ENCODE data around the gene TRPM7. TPM values are rescaled to one million over a fixed set of nuclear protein-coding genes. Genes with fewer than 3 reads are reported as not detected.

TRPM7 gene
- total RNA-seq, 1 donor from 2014 or later, result 16.8 TPM

- TF ChIP-seq CTCF (conservative IDR thresholded peaks at IDR 0.05; ENCODE audit: low read depth, low read length), result no peak
- H3K4me3 ChIP-seq (ENCODE audit: low read depth, low read length), result no peak overlapping the region
- DNase-seq (ENCODE audit: low read depth), result no peak
Measured at GRCh38 chr15:50523851-50524251, 162.7 kb downstream of the TRPM7 start.

- no peak for DNase-seq (ENCODE audit: low read depth)
- TF ChIP-seq CTCF (conservative IDR thresholded peaks at IDR 0.05; ENCODE audit: low read depth, low read length), result no peak
Measured at GRCh38 chr15:50519740-50520425, 166.7 kb downstream of the TRPM7 start.

GRCh38 chr15:50513001-50513400 lies 173.6 kb downstream of the TRPM7 start:
- H3K4me3 ChIP-seq (ENCODE audit: low read depth, low read length), result no peak overlapping the region

More at GRCh38 chr15:50519740-50520425, 166.7 kb downstream of the TRPM7 start:
- H3K4me3 ChIP-seq (ENCODE audit: low read depth, low read length), result no peak overlapping the region

More at GRCh38 chr15:50513001-50513400, 173.6 kb downstream of the TRPM7 start:
- DNase-seq (ENCODE audit: low read depth), result no peak
- TF ChIP-seq CTCF (conservative IDR thresholded peaks at IDR 0.05; ENCODE audit: low read depth, low read length), result no peak

Other genes starting within 250 kb of the TRPM7 start
- 0.29 TPM in 1 of 2 replicates, not detected in the other for gene USP50, start 140.1 kb downstream of the TRPM7 start, total RNA-seq
- 87.0 and 95.9 TPM in 2 replicates for gene SPPL2A, start 78.9 kb upstream of the TRPM7 start, total RNA-seq
- gene AP4E1, start 221.9 kb upstream of the TRPM7 start, total RNA-seq, result 4.6 and 7.4 TPM in 2 replicates

Measured in epithelial cell of proximal tubule (primary cell).